NT2/D1 (cell line): Measurements from ENCODE around the gene SIRT4.

Experiments
- DNase-seq: peaks from one replicate; pipeline ENCODE4 v3.0.0-alpha.2; 2011; ENCODE audit warnings: low read depth, low spot score
- H3K27me3 ChIP-seq: 2 replicates; pipeline ENCODE4 v1.6.0; 2011; ENCODE audit warnings: mild to moderate bottlenecking; ENCODE audit not compliant: insufficient read length, insufficient read depth
- H3K36me3 ChIP-seq: 2 replicates; pipeline ENCODE4 v1.6.1; 2011; ENCODE audit warnings: mild to moderate bottlenecking, low read length, mixed read lengths; ENCODE audit not compliant: insufficient read depth, insufficient read length
- H3K4me1 ChIP-seq: 2 replicates; pipeline ENCODE4 v1.5.1; 2011; ENCODE audit not compliant: insufficient read depth, insufficient read length
- H3K4me3 ChIP-seq: 2 replicates; pipeline ENCODE4 v1.5.1; 2011; ENCODE audit warnings: low read depth; ENCODE audit not compliant: insufficient read length
- H3K9ac ChIP-seq: 2 replicates; pipeline ENCODE4 v1.6.0; 2011; ENCODE audit warnings: low read depth; ENCODE audit not compliant: insufficient read length
- H3K9me3 ChIP-seq: 2 replicates; pipeline ENCODE4 v1.5.1; 2011; ENCODE audit warnings: mild to moderate bottlenecking, low read length; ENCODE audit not compliant: insufficient read depth
- SUZ12 ChIP-seq: IDR thresholded peaks from 2 replicates; pipeline ENCODE4 v1.6.1; 2011; ENCODE audit not compliant: insufficient read length, insufficient read depth; ENCODE audit errors: extremely low read depth
- YY1 ChIP-seq: IDR thresholded peaks from 2 replicates; pipeline ENCODE4 v1.6.1; 2011; ENCODE audit not compliant: insufficient read length, insufficient read depth
- ZNF274 ChIP-seq: IDR thresholded peaks from 2 replicates; pipeline ENCODE4 v1.6.1; 2011; ENCODE audit warnings: mild to moderate bottlenecking, low read depth, low read length

The SIRT4 gene

GRCh38 chr12:120353136-120353535, 51.0 kb downstream of the SIRT4 start:
- Histone ChIP-seq H3K36me3 (peaks cover 75% of the 10 kb centered on the region), H3K27me3 (no peaks in the 10 kb centered on the region)
- TF ChIP-seq ZNF274 (no peak), YY1 (no peak), SUZ12 (no peak)

GRCh38 chr12:120353556-120354317, 51.6 kb downstream of the SIRT4 start:
- H3K4me3 ChIP-seq = no peak overlapping the region
- no peak overlapping the region for H3K9ac ChIP-seq
- peaks cover 75% of the 10 kb centered on the region for H3K36me3 ChIP-seq
- H3K9me3 ChIP-seq = no peaks in the 10 kb centered on the region
- DNase-seq = no peak
- TF ChIP-seq SUZ12 = no peak
- no peak for TF ChIP-seq ZNF274
- no peak for TF ChIP-seq YY1
- H3K27me3 ChIP-seq = no peaks in the 10 kb centered on the region
- peaks cover 3% of the 10 kb centered on the region for H3K4me1 ChIP-seq

More at GRCh38 chr12:120353136-120353535, 51.0 kb downstream of the SIRT4 start:
- Histone ChIP-seq H3K4me3 (no peak overlapping the region), H3K4me1 (peaks cover 2% of the 10 kb centered on the region), H3K9ac (no peak overlapping the region), H3K9me3 (no peaks in the 10 kb centered on the region)
- no peak for DNase-seq

- no peak overlapping the region for H3K4me3 ChIP-seq
- H3K9me3 ChIP-seq = no peaks in the 10 kb centered on the region
- H3K9ac ChIP-seq = no peak overlapping the region
- peak; percentile 76 for DNase-seq
- TF ChIP-seq SUZ12 = no peak
- TF ChIP-seq YY1 = no peak
- TF ChIP-seq ZNF274 = no peak
- H3K4me1 ChIP-seq = peaks cover 23% of the 10 kb centered on the region
- H3K36me3 ChIP-seq = peaks cover 71% of the 10 kb centered on the region
- no peaks in the 10 kb centered on the region for H3K27me3 ChIP-seq
Measured at GRCh38 chr12:120356567-120357030, 54.5 kb downstream of the SIRT4 start.

- no peak overlapping the region for H3K4me3 ChIP-seq
- H3K9ac ChIP-seq = no peak overlapping the region
- DNase-seq = no peak
- H3K9me3 ChIP-seq = no peaks in the 10 kb centered on the region
- TF ChIP-seq YY1 (no peak), ZNF274 (no peak), SUZ12 (no peak)
- peaks cover 25% of the 10 kb centered on the region for H3K4me1 ChIP-seq
- H3K27me3 ChIP-seq = no peaks in the 10 kb centered on the region
- peaks cover 69% of the 10 kb centered on the region for H3K36me3 ChIP-seq
Measured at GRCh38 chr12:120357104-120357503, 55.0 kb downstream of the SIRT4 start.

GRCh38 chr12:120358412-120359100, 56.4 kb downstream of the SIRT4 start:
- no peaks in the 10 kb centered on the region for H3K27me3 ChIP-seq
- peak overlapping the region; percentile 29 for H3K9ac ChIP-seq
- H3K36me3 ChIP-seq = peaks cover 68% of the 10 kb centered on the region
- H3K9me3 ChIP-seq = no peaks in the 10 kb centered on the region
- H3K4me3 ChIP-seq = no peak overlapping the region
- DNase-seq = no peak
- TF ChIP-seq ZNF274 (no peak), SUZ12 (no peak)
- peaks cover 37% of the 10 kb centered on the region for H3K4me1 ChIP-seq

GRCh38 chr12:120359128-120359527, 57.0 kb downstream of the SIRT4 start:
- TF ChIP-seq ZNF274 (no peak), YY1 (no peak), SUZ12 (no peak)
- Histone ChIP-seq H3K4me1 (peaks cover 39% of the 10 kb centered on the region), H3K27me3 (no peaks in the 10 kb centered on the region), H3K36me3 (peaks cover 68% of the 10 kb centered on the region), H3K4me3 (no peak overlapping the region), H3K9ac (peak overlapping the region; percentile 29), H3K9me3 (no peaks in the 10 kb centered on the region)
- DNase-seq = no peak

GRCh38 chr12:120361506-120362208, 59.5 kb downstream of the SIRT4 start:
- TF ChIP-seq SUZ12 = no peak
- no peak for TF ChIP-seq ZNF274
- no peak for TF ChIP-seq YY1
- peak; percentile 96 for DNase-seq
- H3K9me3 ChIP-seq = no peaks in the 10 kb centered on the region
- H3K36me3 ChIP-seq = peaks cover 69% of the 10 kb centered on the region
- peak overlapping the region; percentile 65 for H3K9ac ChIP-seq
- peaks cover 45% of the 10 kb centered on the region for H3K4me1 ChIP-seq
- H3K27me3 ChIP-seq = no peaks in the 10 kb centered on the region
- no peak overlapping the region for H3K4me3 ChIP-seq
